Mesothelial cell of epicardium (in vitro differentiated cells): Measurements from ENCODE around the gene LRRC70. TPM values are rescaled to one million over a fixed set of nuclear protein-coding genes. Genes with fewer than 3 reads are reported as not detected.

Experiments
- DNase-seq, 2 experiments: peaks; one replicate each; pipeline ENCODE4 v3.0.0; 2021; ENCODE audit warnings: low spot score in 2 of 2; ENCODE audit not compliant: unreplicated experiment in 2 of 2
- H3K27ac Mint-ChIP-seq: 2 replicates; pipeline ENCODE4 v1.8.0; 2021; ENCODE audit warnings: mixed read lengths
- H3K27me3 Mint-ChIP-seq: 2 replicates; pipeline ENCODE4 v1.8.0; 2021; ENCODE audit warnings: low read depth, mixed read lengths
- H3K36me3 Mint-ChIP-seq: 2 replicates; pipeline ENCODE4 v1.8.0; 2021; ENCODE audit warnings: mixed read lengths
- H3K4me1 Mint-ChIP-seq: 2 replicates; pipeline ENCODE4 v1.8.0; 2021; ENCODE audit warnings: mixed read lengths
- H3K4me3 Mint-ChIP-seq: 2 replicates; pipeline ENCODE4 v1.8.0; 2021; ENCODE audit warnings: mild to moderate bottlenecking, moderate library complexity, mixed read lengths
- H3K9me3 Mint-ChIP-seq: 2 replicates; pipeline ENCODE4 v1.8.0; 2021; ENCODE audit warnings: mixed read lengths
- CTCF ChIP-seq: fragments of 200-600 bp; sonication (generic); IDR thresholded peaks from one replicate; pipeline ENCODE4 v1.5.0; 2021; ENCODE audit warnings: antibody characterized with exemption; ENCODE audit not compliant: unreplicated experiment
- total RNA-seq: library from RNA; stranded (reverse); gene quantifications from 3 replicates; pipeline ENCODE4 v1.2.1, GENCODE V29; 2021

LRRC70 gene
- 0.89 to 1.7 TPM (median 1.1 TPM) in 3 replicates for total RNA-seq

GRCh38 chr5:62578540-62578939 lies at the start of gene LRRC70:
Gene LRRC70, plus strand, starts transcription at chr5:62578819. Its CDS starts 620 bp downstream, at chr5:62579439.
- Mint-ChIP-seq H3K36me3 (no peaks in the 10 kb centered on the region), H3K27me3 (no peaks in the 10 kb centered on the region), H3K27ac (no peak within 1 kb of the TSS), H3K4me1 (peaks cover 2% of the 10 kb centered on the region), H3K9me3 (no peaks in the 10 kb centered on the region), H3K4me3 (no peak within 1 kb of the TSS)
- no peak for DNase-seq
- TF ChIP-seq CTCF = no peak

- Mint-ChIP-seq H3K9me3 (peaks cover 3% of the 10 kb centered on the region), H3K4me3 (no peak overlapping the region), H3K4me1 (no peaks in the 10 kb centered on the region), H3K27ac (no peak overlapping the region), H3K27me3 (no peaks in the 10 kb centered on the region), H3K36me3 (peaks cover 20% of the 10 kb centered on the region)
- no peak for TF ChIP-seq CTCF
- no peak for DNase-seq
These were observed 45.0 kb upstream of the LRRC70 start for GRCh38 chr5:62533597-62533996.

- Mint-ChIP-seq H3K9me3 (peaks cover 6% of the 10 kb centered on the region), H3K4me3 (no peak overlapping the region), H3K4me1 (no peaks in the 10 kb centered on the region), H3K36me3 (peaks cover 27% of the 10 kb centered on the region), H3K27ac (no peak overlapping the region), H3K27me3 (no peaks in the 10 kb centered on the region)
- DNase-seq = no peak
- no peak for TF ChIP-seq CTCF
These were observed 44.0 kb upstream of the LRRC70 start for GRCh38 chr5:62534461-62535236.

GRCh38 chr5:62536232-62536631 lies 42.4 kb upstream of the LRRC70 start:
- peaks cover 20% of the 10 kb centered on the region for H3K36me3 Mint-ChIP-seq

GRCh38 chr5:62536783-62537182 lies 41.8 kb upstream of the LRRC70 start:
- TF ChIP-seq CTCF = no peak
- no peak overlapping the region for H3K4me3 Mint-ChIP-seq
- H3K4me1 Mint-ChIP-seq = no peaks in the 10 kb centered on the region

More at GRCh38 chr5:62536232-62536631, 42.4 kb upstream of the LRRC70 start:
- TF ChIP-seq CTCF = no peak
- H3K27me3 Mint-ChIP-seq = no peaks in the 10 kb centered on the region
- peaks cover 6% of the 10 kb centered on the region for H3K9me3 Mint-ChIP-seq
- H3K27ac Mint-ChIP-seq = no peak overlapping the region
- H3K4me3 Mint-ChIP-seq = no peak overlapping the region
- no peak for DNase-seq
- H3K4me1 Mint-ChIP-seq = no peaks in the 10 kb centered on the region

More at GRCh38 chr5:62536783-62537182, 41.8 kb upstream of the LRRC70 start:
- Mint-ChIP-seq H3K27me3 (no peaks in the 10 kb centered on the region), H3K9me3 (peaks cover 6% of the 10 kb centered on the region), H3K27ac (no peak overlapping the region), H3K36me3 (peaks cover 16% of the 10 kb centered on the region)
- no peak for DNase-seq
